HG02938 (cell line): ENCODE measurements around the gene IL1RAPL1.
"Not testable (repeated sequence)": the region's sequence is repeated elsewhere in the genome, so short reads cannot be mapped to it uniquely, and the experiment has no call there.

Experiments
- ATAC-seq: cut with Tn5 transposase; IDR thresholded peaks from one replicate; pipeline ENCODE4 v1.9.1; 2021; ENCODE audit warnings: mild to moderate bottlenecking, moderate library complexity; ENCODE audit not compliant: unreplicated experiment

The IL1RAPL1 gene

GRCh38 chrX:28757290-28757689 lies 170.0 kb downstream of the IL1RAPL1 start:
- ATAC-seq: no peak

GRCh38 chrX:28766561-28766960 lies 179.3 kb downstream of the IL1RAPL1 start:
- not testable (repeated sequence) for ATAC-seq

GRCh38 chrX:28773807-28774206 lies 186.6 kb downstream of the IL1RAPL1 start:
- no peak for ATAC-seq

- no peak for ATAC-seq
Observed at GRCh38 chrX:28787206-28787605, 200.0 kb downstream of the IL1RAPL1 start.

GRCh38 chrX:28800671-28801070 lies 213.4 kb downstream of the IL1RAPL1 start:
- ATAC-seq: not testable (repeated sequence)

- no peak for ATAC-seq
Observed at GRCh38 chrX:28802625-28803024, 215.4 kb downstream of the IL1RAPL1 start.

GRCh38 chrX:28835991-28836390 lies 248.7 kb downstream of the IL1RAPL1 start:
- no peak for ATAC-seq

GRCh38 chrX:28843817-28844216 lies 256.6 kb downstream of the IL1RAPL1 start:
- ATAC-seq: no peak

- ATAC-seq: no peak
Observed at GRCh38 chrX:28847423-28847822, 260.2 kb downstream of the IL1RAPL1 start.

GRCh38 chrX:28848707-28849106 lies 261.5 kb downstream of the IL1RAPL1 start:
- no peak for ATAC-seq

- ATAC-seq: no peak
Observed at GRCh38 chrX:28850955-28851354, 263.7 kb downstream of the IL1RAPL1 start.

GRCh38 chrX:28851871-28852270 lies 264.6 kb downstream of the IL1RAPL1 start:
- no peak for ATAC-seq

- ATAC-seq: no peak
Observed at GRCh38 chrX:28854637-28855036, 267.4 kb downstream of the IL1RAPL1 start.

- ATAC-seq: no peak
Observed at GRCh38 chrX:28876408-28876807, 289.2 kb downstream of the IL1RAPL1 start.

GRCh38 chrX:28876901-28877300 lies 289.7 kb downstream of the IL1RAPL1 start:
- no peak for ATAC-seq

- no peak for ATAC-seq
Observed at GRCh38 chrX:28880136-28880535, 292.9 kb downstream of the IL1RAPL1 start.

- ATAC-seq: no peak
Observed at GRCh38 chrX:28884823-28885222, 297.6 kb downstream of the IL1RAPL1 start.

- ATAC-seq: no peak
Observed at GRCh38 chrX:28888416-28888815, 301.2 kb downstream of the IL1RAPL1 start.

- ATAC-seq: no peak
Observed at GRCh38 chrX:28889591-28890090, 302.4 kb downstream of the IL1RAPL1 start.

GRCh38 chrX:28901637-28902036 lies 314.4 kb downstream of the IL1RAPL1 start:
- no peak for ATAC-seq

GRCh38 chrX:28910487-28910886 lies 323.2 kb downstream of the IL1RAPL1 start:
- ATAC-seq: no peak

- no peak for ATAC-seq
Observed at GRCh38 chrX:28920153-28920943, 333.1 kb downstream of the IL1RAPL1 start.

- ATAC-seq: no peak
Observed at GRCh38 chrX:28922106-28922505, 334.9 kb downstream of the IL1RAPL1 start.
